ENCODE measurements around the gene CYSRT1. TPM values are rescaled to one million over a fixed set of nuclear protein-coding genes. Genes with fewer than 3 reads are reported as not detected.
"Not testable (repeated sequence)": the region's sequence is repeated elsewhere in the genome, so short reads cannot be mapped to it uniquely, and the experiment has no call there.

Gene CYSRT1
- total RNA-seq, 1 donor from 2014 or later, result 1.3 TPM

GRCh38 chr9:137236936-137237421, 12.0 kb downstream of the CYSRT1 start:
- no peaks in the 10 kb centered on the region for H3K9me3 Mint-ChIP-seq (ENCODE audit: unreplicated experiment)
- Histone ChIP-seq H4K20me1 (ENCODE audit: insufficient read depth, low read length) (peaks cover 29% of the 10 kb centered on the region), H3K79me2 (ENCODE audit: insufficient read depth, low read length) (peaks cover 27% of the 10 kb centered on the region), H3K36me3 (ENCODE audit: insufficient read depth, low read length) (no peaks in the 10 kb centered on the region), H2AFZ (ENCODE audit: low read depth, low read length) (no peak overlapping the region), H3K4me3 (ENCODE audit: insufficient read depth, low read depth, low read length) (no peak overlapping the region), H3K4me2 (ENCODE audit: low read length) (peak overlapping the region; percentile 54), H3K27me3 (ENCODE audit: insufficient read depth, low read length) (no peaks in the 10 kb centered on the region), H3K4me1 (ENCODE audit: insufficient read depth, low read length) (peaks cover 7% of the 10 kb centered on the region), H3K9ac (ENCODE audit: low read length) (no peak overlapping the region), H3K27ac (ENCODE audit: low read depth, low read length) (no peak overlapping the region), H3K9me3 (ENCODE audit: insufficient read depth, low read depth, low read length) (no peaks in the 10 kb centered on the region)
- H3K4me3 Mint-ChIP-seq (ENCODE audit: unreplicated experiment), result no peak overlapping the region
- no peak for FAIRE-seq
- no peaks in the 10 kb centered on the region for H3K27me3 Mint-ChIP-seq (ENCODE audit: low read depth, unreplicated experiment)
- no peak overlapping the region for H3K27ac Mint-ChIP-seq (ENCODE audit: unreplicated experiment)
- H3K4me1 Mint-ChIP-seq (ENCODE audit: low read depth, unreplicated experiment), result peaks cover 1% of the 10 kb centered on the region
- DNase-seq (ENCODE audit: low read depth), result no peak
- no peak for TF ChIP-seq CTCF (IDR thresholded peaks at IDR 0.05; ENCODE audit: insufficient read depth, low read depth, low read length)
- TF ChIP-seq EZH2 (IDR thresholded peaks at IDR 0.05; ENCODE audit: insufficient read depth, low read length), result no peak
- peaks cover under 1% of the 10 kb centered on the region for H3K36me3 Mint-ChIP-seq (ENCODE audit: low read depth, unreplicated experiment)

GRCh38 chr9:137237759-137238726, 13.1 kb downstream of the CYSRT1 start:
- peak overlapping the region; percentile 93 for H3K4me2 ChIP-seq (ENCODE audit: low read length)
- no peaks in the 10 kb centered on the region for H3K9me3 ChIP-seq (ENCODE audit: insufficient read depth, low read depth, low read length)
- peaks cover 18% of the 10 kb centered on the region for H3K4me1 ChIP-seq (ENCODE audit: insufficient read depth, low read length)
- peaks cover 37% of the 10 kb centered on the region for H3K79me2 ChIP-seq (ENCODE audit: insufficient read depth, low read length)
- peaks cover 40% of the 10 kb centered on the region for H4K20me1 ChIP-seq (ENCODE audit: insufficient read depth, low read length)
- H3K9me3 Mint-ChIP-seq (ENCODE audit: unreplicated experiment), result no peaks in the 10 kb centered on the region
- no peak overlapping the region for H3K9ac ChIP-seq (ENCODE audit: low read length)
- peak overlapping the region; percentile 20 for H3K4me3 Mint-ChIP-seq (ENCODE audit: unreplicated experiment)
- H3K36me3 ChIP-seq (ENCODE audit: insufficient read depth, low read length), result peaks cover 6% of the 10 kb centered on the region
- H3K27me3 ChIP-seq (ENCODE audit: insufficient read depth, low read length), result no peaks in the 10 kb centered on the region
- H3K4me3 ChIP-seq (ENCODE audit: insufficient read depth, low read depth, low read length), result no peak overlapping the region
- peaks cover 8% of the 10 kb centered on the region for H3K36me3 Mint-ChIP-seq (ENCODE audit: low read depth, unreplicated experiment)
- no peak overlapping the region for H3K27ac ChIP-seq (ENCODE audit: low read depth, low read length)
- TF ChIP-seq CTCF (IDR thresholded peaks at IDR 0.05; ENCODE audit: insufficient read depth, low read depth, low read length), result no peak
- TF ChIP-seq EZH2 (IDR thresholded peaks at IDR 0.05; ENCODE audit: insufficient read depth, low read length), result no peak
- no peaks in the 10 kb centered on the region for H3K27me3 Mint-ChIP-seq (ENCODE audit: low read depth, unreplicated experiment)
- DNase-seq (ENCODE audit: low read depth) (no peak), FAIRE-seq (no peak)
- peak overlapping the region; percentile 75 for H3K27ac Mint-ChIP-seq (ENCODE audit: unreplicated experiment)
- H2AFZ ChIP-seq (ENCODE audit: low read depth, low read length), result no peak overlapping the region
- H3K4me1 Mint-ChIP-seq (ENCODE audit: low read depth, unreplicated experiment), result peaks cover 10% of the 10 kb centered on the region

- not testable (repeated sequence) for FAIRE-seq; H3K36me3 Mint-ChIP-seq (ENCODE audit: low read depth, unreplicated experiment); H3K27me3 Mint-ChIP-seq (ENCODE audit: low read depth, unreplicated experiment); H3K36me3 ChIP-seq (ENCODE audit: insufficient read depth, low read length); DNase-seq (ENCODE audit: low read depth); H3K27me3 ChIP-seq (ENCODE audit: insufficient read depth, low read length); H3K9me3 ChIP-seq (ENCODE audit: insufficient read depth, low read depth, low read length); H3K9me3 Mint-ChIP-seq (ENCODE audit: unreplicated experiment)
- peaks cover 54% of the 10 kb centered on the region for H3K79me2 ChIP-seq (ENCODE audit: insufficient read depth, low read length)
- H3K27ac ChIP-seq (ENCODE audit: low read depth, low read length), result peak overlapping the region; percentile 87
- H3K4me3 ChIP-seq (ENCODE audit: insufficient read depth, low read depth, low read length), result peak overlapping the region; percentile 80
- H3K4me2 ChIP-seq (ENCODE audit: low read length), result peak overlapping the region; percentile 93
- H3K4me1 ChIP-seq (ENCODE audit: insufficient read depth, low read length), result peaks cover 25% of the 10 kb centered on the region
- peak overlapping the region; percentile 71 for H2AFZ ChIP-seq (ENCODE audit: low read depth, low read length)
- H3K9ac ChIP-seq (ENCODE audit: low read length), result peak overlapping the region; percentile 85
- H3K27ac Mint-ChIP-seq (ENCODE audit: unreplicated experiment), result peak overlapping the region; percentile 86
- H3K4me1 Mint-ChIP-seq (ENCODE audit: low read depth, unreplicated experiment), result peaks cover 19% of the 10 kb centered on the region
- peaks cover 56% of the 10 kb centered on the region for H4K20me1 ChIP-seq (ENCODE audit: insufficient read depth, low read length)
- H3K4me3 Mint-ChIP-seq (ENCODE audit: unreplicated experiment), result peak overlapping the region; percentile 84
Measured at GRCh38 chr9:137239541-137240200, 14.7 kb downstream of the CYSRT1 start.
